HepG2 (cell line): ENCODE results near the gene MLNR. TPM values are rescaled to one million over a fixed set of nuclear protein-coding genes. Genes with fewer than 3 reads are reported as not detected.
A peak's percentile ranks its signal among the peaks of the same experiment; 100 is the strongest.

Experiments used
- ARID5B ChIP-seq: IDR thresholded peaks from 2 replicates; pipeline ENCODE4 v1.4.0; 2020; ENCODE audit warnings: mild to moderate bottlenecking, missing genetic modification reagents
- CCDC6 ChIP-seq: sonication (generic); formaldehyde crosslinking; IDR thresholded peaks from 2 replicates; pipeline ENCODE4 v1.8.1; 2022; ENCODE audit warnings: mild to moderate bottlenecking, missing genetic modification reagents, moderate library complexity
- DMAP1 ChIP-seq: IDR thresholded peaks from 2 replicates; pipeline ENCODE4 v1.6.1; 2016
- FOSL1 ChIP-seq: sonication (generic); formaldehyde crosslinking; IDR thresholded peaks from 2 replicates; pipeline ENCODE4 v1.9.0; 2021; ENCODE audit warnings: missing genetic modification reagents, borderline replicate concordance
- HIVEP1 ChIP-seq: sonication (generic); formaldehyde crosslinking; IDR thresholded peaks from 2 replicates; pipeline ENCODE4 v1.4.0; 2020; ENCODE audit warnings: mild to moderate bottlenecking, missing genetic modification reagents
- KLF6 ChIP-seq: IDR thresholded peaks from 2 replicates; pipeline ENCODE4 v1.8.0; 2016; ENCODE audit warnings: missing biosample characterization, missing genetic modification reagents
- POLR2G ChIP-seq: fragments of 200-400 bp; formaldehyde crosslinking; IDR thresholded peaks from 2 replicates; pipeline ENCODE4 v1.6.1; 2018; ENCODE audit warnings: mild to moderate bottlenecking, low read depth, low read length, moderate library complexity
- SALL1 ChIP-seq: sonication (generic); formaldehyde crosslinking; IDR thresholded peaks from 2 replicates; pipeline ENCODE4 v1.8.0; 2022; ENCODE audit warnings: mild to moderate bottlenecking, missing genetic modification reagents
- ZBTB21 ChIP-seq: sonication (generic); formaldehyde crosslinking; IDR thresholded peaks from 2 replicates; pipeline ENCODE4 v1.4.0; 2020; ENCODE audit warnings: missing genetic modification reagents
- ZNF276 ChIP-seq: sonication (generic); formaldehyde crosslinking; IDR thresholded peaks from 2 replicates; pipeline ENCODE4 v1.4.0; 2020; ENCODE audit warnings: mild to moderate bottlenecking, low read depth, missing genetic modification reagents
- ZNF432 ChIP-seq: sonication (generic); formaldehyde crosslinking; IDR thresholded peaks from 2 replicates; pipeline ENCODE4 v1.5.0; 2020; ENCODE audit warnings: missing genetic modification reagents, mild to moderate bottlenecking, borderline replicate concordance
- ZNF841 ChIP-seq: sonication (generic); formaldehyde crosslinking; IDR thresholded peaks from 2 replicates; pipeline ENCODE4 v1.8.1; 2023; ENCODE audit warnings: missing genetic modification reagents, borderline replicate concordance
- ZSCAN9 ChIP-seq: IDR thresholded peaks from 2 replicates; pipeline ENCODE4 v1.6.1; 2016; ENCODE audit warnings: borderline replicate concordance
- polyA plus RNA-seq, 8 experiments: library from polyadenylated mRNA; depleted of rRNA in 3 of 8; stranded (reverse) in 7 of 8; unstranded in 1 of 8; fragments of >200 nt; fragmentation: Illumina TruSeq in 4 of 8; extraction: Trizol in 4 of 8; gene quantifications; 2 replicates each; pipeline versions ENCODE4 v1.2.1 to v1.2.3, GENCODE V29; 2011 to 2016; ENCODE audit warnings: low read depth in 4 of 8, missing spikeins in 1 of 8, mixed read lengths in 1 of 8; ENCODE audit not compliant: insufficient read depth in 1 of 8
- total RNA-seq, 5 experiments: library from RNA; depleted of rRNA; stranded (reverse); fragments of >200 nt; fragmentation: Illumina TruSeq; extraction: Trizol; gene quantifications; 2 replicates each; pipeline ENCODE4 v1.2.3, GENCODE V29; 2016; ENCODE audit warnings: low read depth in 1 of 5
- TF ChIP-seq, protein P1 (sequence below): IDR thresholded peaks from 2 replicates; pipeline ENCODE4 v1.6.1; 2016; ENCODE audit warnings: missing genetic modification reagents, missing compliant biosample characterization
- TF ChIP-seq, protein P2 (sequence below): sonication (generic); formaldehyde crosslinking; IDR thresholded peaks from 2 replicates; pipeline ENCODE4 v1.4.0; 2020; ENCODE audit warnings: missing genetic modification reagents

Gene MLNR
- total and polyA plus RNA-seq, 2 of the 13 experiments (the other 11 are each of a cell fraction or from before 2014, with no cell fraction given), result 0.46 TPM; not detected in 1

- TF ChIP-seq POLR2G (peak; percentile 87), ZNF432 (CRISPR knock-in tag) (no peak), ZNF841 (CRISPR knock-in tag) (no peak), DMAP1 (CRISPR knock-in tag) (peak; percentile 16; the same call in 1 of the 2 replicates), CCDC6 (CRISPR knock-in tag) (peak; percentile 15; the same call in 1 of the 2 replicates), HIVEP1 (peak; percentile 45; the same call in 1 of the 2 replicates), KLF6 (peak; percentile 21; the same call in 1 of the 2 replicates), ZBTB21 (CRISPR knock-in tag) (peak; percentile 85), SALL1 (peak; percentile 67; the same call in 1 of the 2 replicates), ZNF276 (CRISPR knock-in tag) (no peak), ARID5B (CRISPR knock-in tag) (peak; percentile 56), FOSL1 (CRISPR knock-in tag) (no peak), ZSCAN9 (CRISPR knock-in tag) (0 out of 2 replicates have a peak, but pooled peaks have one; percentile 67)
- TF ChIP-seq, protein P1, sequence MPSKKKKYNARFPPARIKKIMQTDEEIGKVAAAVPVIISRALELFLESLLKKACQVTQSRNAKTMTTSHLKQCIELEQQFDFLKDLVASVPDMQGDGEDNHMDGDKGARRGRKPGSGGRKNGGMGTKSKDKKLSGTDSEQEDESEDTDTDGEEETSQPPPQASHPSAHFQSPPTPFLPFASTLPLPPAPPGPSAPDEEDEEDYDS (CRISPR knock-in tag), result peak; percentile 92
- TF ChIP-seq, protein P2, sequence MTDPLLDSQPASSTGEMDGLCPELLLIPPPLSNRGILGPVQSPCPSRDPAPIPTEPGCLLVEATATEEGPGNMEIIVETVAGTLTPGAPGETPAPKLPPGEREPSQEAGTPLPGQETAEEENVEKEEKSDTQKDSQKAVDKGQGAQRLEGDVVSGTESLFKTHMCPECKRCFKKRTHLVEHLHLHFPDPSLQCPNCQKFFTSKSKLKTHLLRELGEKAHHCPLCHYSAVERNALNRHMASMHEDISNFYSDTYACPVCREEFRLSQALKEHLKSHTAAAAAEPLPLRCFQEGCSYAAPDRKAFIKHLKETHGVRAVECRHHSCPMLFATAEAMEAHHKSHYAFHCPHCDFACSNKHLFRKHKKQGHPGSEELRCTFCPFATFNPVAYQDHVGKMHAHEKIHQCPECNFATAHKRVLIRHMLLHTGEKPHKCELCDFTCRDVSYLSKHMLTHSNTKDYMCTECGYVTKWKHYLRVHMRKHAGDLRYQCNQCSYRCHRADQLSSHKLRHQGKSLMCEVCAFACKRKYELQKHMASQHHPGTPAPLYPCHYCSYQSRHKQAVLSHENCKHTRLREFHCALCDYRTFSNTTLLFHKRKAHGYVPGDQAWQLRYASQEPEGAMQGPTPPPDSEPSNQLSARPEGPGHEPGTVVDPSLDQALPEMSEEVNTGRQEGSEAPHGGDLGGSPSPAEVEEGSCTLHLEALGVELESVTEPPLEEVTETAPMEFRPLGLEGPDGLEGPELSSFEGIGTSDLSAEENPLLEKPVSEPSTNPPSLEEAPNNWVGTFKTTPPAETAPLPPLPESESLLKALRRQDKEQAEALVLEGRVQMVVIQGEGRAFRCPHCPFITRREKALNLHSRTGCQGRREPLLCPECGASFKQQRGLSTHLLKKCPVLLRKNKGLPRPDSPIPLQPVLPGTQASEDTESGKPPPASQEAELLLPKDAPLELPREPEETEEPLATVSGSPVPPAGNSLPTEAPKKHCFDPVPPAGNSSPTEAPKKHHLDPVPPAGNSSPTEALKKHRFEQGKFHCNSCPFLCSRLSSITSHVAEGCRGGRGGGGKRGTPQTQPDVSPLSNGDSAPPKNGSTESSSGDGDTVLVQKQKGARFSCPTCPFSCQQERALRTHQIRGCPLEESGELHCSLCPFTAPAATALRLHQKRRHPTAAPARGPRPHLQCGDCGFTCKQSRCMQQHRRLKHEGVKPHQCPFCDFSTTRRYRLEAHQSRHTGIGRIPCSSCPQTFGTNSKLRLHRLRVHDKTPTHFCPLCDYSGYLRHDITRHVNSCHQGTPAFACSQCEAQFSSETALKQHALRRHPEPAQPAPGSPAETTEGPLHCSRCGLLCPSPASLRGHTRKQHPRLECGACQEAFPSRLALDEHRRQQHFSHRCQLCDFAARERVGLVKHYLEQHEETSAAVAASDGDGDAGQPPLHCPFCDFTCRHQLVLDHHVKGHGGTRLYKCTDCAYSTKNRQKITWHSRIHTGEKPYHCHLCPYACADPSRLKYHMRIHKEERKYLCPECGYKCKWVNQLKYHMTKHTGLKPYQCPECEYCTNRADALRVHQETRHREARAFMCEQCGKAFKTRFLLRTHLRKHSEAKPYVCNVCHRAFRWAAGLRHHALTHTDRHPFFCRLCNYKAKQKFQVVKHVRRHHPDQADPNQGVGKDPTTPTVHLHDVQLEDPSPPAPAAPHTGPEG, result 0 out of 2 replicates have a peak, but pooled peaks have one; percentile 45
These were observed 27.8 kb downstream of the MLNR start, which contains the start of gene CDADC1 (continued) for GRCh38 chr13:49247643-49248621.
